H1 (cell line): ENCODE measurements around the gene METRNL. TPM values are rescaled to one million over a fixed set of nuclear protein-coding genes. Genes with fewer than 3 reads are reported as not detected.

ENCODE experiments used
- CTCF ChIA-PET: fragments of 300-600 bp; sonication (Branson Sonifier 250); formaldehyde crosslinking; loops from one replicate; lab custom pipeline; 2021; ENCODE audit not compliant: partially characterized antibody; lab: Charles Lee
- POLR2A ChIA-PET: fragments of 300-600 bp; sonication (Branson Sonifier 250); formaldehyde crosslinking; loops from one replicate; lab custom pipeline; 2021; ENCODE audit warnings: inconsistent platforms; ENCODE audit not compliant: partially characterized antibody; lab: Charles Lee
- DNase-seq, 2 experiments: peaks; one replicate each; pipeline versions ENCODE4 v3.0.0 to v3.0.0-alpha.2; 2010 to 2022; ENCODE audit warnings: low spot score in 2 of 2, low read depth in 1 of 2, mixed read lengths in 1 of 2
- FAIRE-seq: peaks from 2 replicates; lab custom pipeline; 2011; peaks lifted over from hg19 to GRCh38; lab: Jason Lieb, UNC
- H2AFZ ChIP-seq: 2 replicates; pipeline ENCODE4 v1.8.1; 2012; ENCODE audit warnings: low read length, inconsistent platforms
- H2AK5ac ChIP-seq: 2 replicates; pipeline ENCODE4 v1.6.1; 2013; ENCODE audit warnings: low read depth, low read length
- H2BK120ac ChIP-seq: replicated peaks from 2 replicates; pipeline ENCODE3; 2013; ENCODE audit warnings: low read depth, low read length, inconsistent platforms
- H2BK12ac ChIP-seq: 2 replicates; pipeline ENCODE4 v1.6.1; 2013; ENCODE audit warnings: low read depth, low read length
- H2BK15ac ChIP-seq: 2 replicates; pipeline ENCODE4 v1.6.1; 2013; ENCODE audit warnings: low read length
- H2BK20ac ChIP-seq: 2 replicates; pipeline ENCODE4 v1.6.1; 2013; ENCODE audit warnings: low read length
- H2BK5ac ChIP-seq: 2 replicates; pipeline ENCODE4 v1.6.1; 2013; ENCODE audit warnings: low read depth, low read length
- H3K14ac ChIP-seq: 2 replicates; pipeline ENCODE4 v1.6.1; 2013; ENCODE audit warnings: inconsistent platforms; ENCODE audit not compliant: insufficient read length
- H3K18ac ChIP-seq: 2 replicates; pipeline ENCODE4 v1.6.1; 2013; ENCODE audit warnings: low read length; ENCODE audit errors: extremely low read depth
- H3K23ac ChIP-seq: 2 replicates; pipeline ENCODE4 v1.6.1; 2013; ENCODE audit warnings: inconsistent platforms; ENCODE audit not compliant: insufficient read length
- H3K23me2 ChIP-seq: 2 replicates; pipeline ENCODE4 v1.6.1; 2013; ENCODE audit warnings: low read depth, low read length
- H3K27ac ChIP-seq: 2 replicates; pipeline ENCODE4 v1.6.1; 2011; ENCODE audit warnings: low read depth, low read length, inconsistent platforms
- H3K27me3 ChIP-seq, 4 experiments: replicated peaks in 1 of 4; 1 replicate in 1 of 4; 2 replicates in 3 of 4; pipeline versions ENCODE4 v1.6.1 to v1.8.1; 2011 to 2013; ENCODE audit warnings: low read length in 3 of 4, mild to moderate bottlenecking in 3 of 4, inconsistent platforms in 2 of 4, mixed read lengths in 2 of 4, moderate library complexity in 1 of 4; ENCODE audit not compliant: control insufficient read depth in 3 of 4, insufficient read depth in 3 of 4; ENCODE audit errors: extremely low read depth in 1 of 4
- H3K36me3 ChIP-seq, 4 experiments: 2 replicates each; pipeline versions ENCODE4 v1.6.1 to v1.8.1; 2011 to 2013; ENCODE audit warnings: mild to moderate bottlenecking in 4 of 4, low read length in 3 of 4, moderate library complexity in 2 of 4, control low read depth in 1 of 4, inconsistent platforms in 1 of 4; ENCODE audit not compliant: insufficient read depth in 4 of 4, control insufficient read depth in 2 of 4
- H3K4ac ChIP-seq: replicated peaks from 2 replicates; pipeline ENCODE3; 2013; ENCODE audit warnings: low read length, low read depth, mixed read lengths, inconsistent platforms; ENCODE audit not compliant: insufficient read length
- H3K4me1 ChIP-seq, 4 experiments: replicated peaks in 1 of 4; 1 replicate in 1 of 4; 2 replicates in 3 of 4; pipeline versions ENCODE4 v1.6.1 to v1.8.1; 2011 to 2013; ENCODE audit warnings: low read length in 3 of 4, inconsistent platforms in 2 of 4, mixed read lengths in 1 of 4; ENCODE audit not compliant: insufficient read depth in 4 of 4, control insufficient read depth in 3 of 4
- H3K4me2 ChIP-seq, 2 experiments: 2 replicates each; pipeline versions ENCODE4 v1.6.1 to v1.8.1; 2011 to 2013; ENCODE audit warnings: low read depth in 2 of 2, low read length in 2 of 2, control low read depth in 1 of 2, inconsistent platforms in 1 of 2, mild to moderate bottlenecking in 1 of 2; ENCODE audit not compliant: insufficient read depth in 1 of 2
- H3K4me3 ChIP-seq, 4 experiments: fragments of 200-600, 300-600 bp in 1 of 4; sonication (generic), shearing (Covaris generic), sonication (Bioruptor Twin) in 1 of 4; 2 replicates each; pipeline versions ENCODE4 v1.5.1 to v1.8.1; 2011 to 2016; ENCODE audit warnings: low read length in 4 of 4, low read depth in 3 of 4, control low read depth in 2 of 4, inconsistent platforms in 2 of 4, mild to moderate bottlenecking in 2 of 4, mixed read lengths in 1 of 4, moderate library complexity in 1 of 4; ENCODE audit not compliant: insufficient read depth in 2 of 4; ENCODE audit errors: extremely low read depth in 1 of 4
- H3K56ac ChIP-seq: replicated peaks from 2 replicates; pipeline ENCODE3; 2013; ENCODE audit warnings: low read depth, mild to moderate bottlenecking, mixed read lengths, low read length, inconsistent platforms; ENCODE audit not compliant: insufficient read length
- H3K79me1 ChIP-seq: 2 replicates; pipeline ENCODE4 v1.6.1; 2013; ENCODE audit warnings: low read depth, low read length, control low read depth
- H3K79me2 ChIP-seq, 2 experiments: 2 replicates each; pipeline versions ENCODE4 v1.6.1 to v1.8.1; 2012 to 2013; ENCODE audit warnings: low read length in 2 of 2, mild to moderate bottlenecking in 2 of 2, inconsistent platforms in 1 of 2; ENCODE audit not compliant: insufficient read depth in 2 of 2, control insufficient read depth in 1 of 2
- H3K9ac ChIP-seq, 4 experiments: replicated peaks in 1 of 4; 1 replicate in 1 of 4; 2 replicates in 3 of 4; pipeline versions ENCODE4 v1.6.1 to v1.8.1; 2011 to 2013; ENCODE audit warnings: low read depth in 3 of 4, low read length in 3 of 4, control low read depth in 2 of 4, mild to moderate bottlenecking in 2 of 4, moderate library complexity in 2 of 4, inconsistent platforms in 1 of 4; ENCODE audit errors: extremely low read depth in 1 of 4
- H3K9me3 ChIP-seq, 2 experiments: 2 replicates each; pipeline versions ENCODE4 v1.6.1 to v1.8.1; 2012 to 2013; ENCODE audit warnings: mild to moderate bottlenecking in 2 of 2, moderate library complexity in 2 of 2, control low read depth in 1 of 2, inconsistent platforms in 1 of 2, low read depth in 1 of 2, low read length in 1 of 2, mixed read lengths in 1 of 2; ENCODE audit not compliant: insufficient read depth in 2 of 2
- H4K20me1 ChIP-seq, 2 experiments: replicated peaks in 1 of 2; 2 replicates each; pipeline versions ENCODE3 to v1.8.1; 2011 to 2013; ENCODE audit warnings: inconsistent platforms in 2 of 2, low read length in 2 of 2, mild to moderate bottlenecking in 1 of 2; ENCODE audit not compliant: insufficient read depth in 2 of 2, control insufficient read depth in 1 of 2
- H4K5ac ChIP-seq: 2 replicates; pipeline ENCODE4 v1.6.1; 2013; ENCODE audit warnings: low read length, low read depth, mixed read lengths, inconsistent platforms; ENCODE audit not compliant: insufficient read length
- H4K8ac ChIP-seq: 2 replicates; pipeline ENCODE4 v1.8.0; 2013; ENCODE audit warnings: mild to moderate bottlenecking, moderate library complexity, low read length, inconsistent platforms; ENCODE audit not compliant: insufficient read depth; ENCODE audit errors: extremely low read depth
- H4K91ac ChIP-seq: replicated peaks from 2 replicates; pipeline ENCODE3; 2013; ENCODE audit warnings: low read length, mixed read lengths, inconsistent platforms; ENCODE audit not compliant: insufficient read length
- HDAC6 ChIP-seq: IDR thresholded peaks from one replicate; pipeline ENCODE4 v1.7.1; 2012; ENCODE audit warnings: low read depth, mild to moderate bottlenecking, inconsistent platforms, low read length, moderate library complexity
- KDM4A ChIP-seq: IDR thresholded peaks from one replicate; pipeline ENCODE4 v1.7.1; 2012; ENCODE audit warnings: low read depth, mild to moderate bottlenecking, moderate library complexity, low read length, inconsistent platforms; ENCODE audit not compliant: severe bottlenecking
- SAP30 ChIP-seq: fragments of 300-600 bp; sonication (generic); IDR thresholded peaks from 2 replicates; pipeline ENCODE4 v1.7.1; 2012; ENCODE audit warnings: low read length, moderate library complexity, mild to moderate bottlenecking, inconsistent platforms; ENCODE audit not compliant: insufficient read depth, insufficient replicate concordance
- SIN3A ChIP-seq, 2 experiments: IDR thresholded peaks in 1 of 2; conservative IDR thresholded peaks in 1 of 2; 2 replicates each; pipeline ENCODE4 v1.6.1; 2011 to 2012; ENCODE audit warnings: low read length in 2 of 2, improper control_type of control experiment in 1 of 2, low read depth in 1 of 2, mild to moderate bottlenecking in 1 of 2
- TAF1 ChIP-seq: IDR thresholded peaks from 2 replicates; pipeline ENCODE4 v1.6.1; 2011; ENCODE audit warnings: mild to moderate bottlenecking, low read depth, low read length
- WGBS, 2 experiments: shearing (Covaris generic) in 1 of 2; methylation state at CpG; one replicate each; pipeline versions ENCODE4 v1.1.6 to v1.1.7; 2013 to 2015; ENCODE audit warnings: low lambda C conversion rate in 2 of 2, mixed read lengths in 2 of 2, inconsistent platforms in 1 of 2, low coverage in 1 of 2, missing lambda C conversion rate in 1 of 2; ENCODE audit not compliant: insufficient replicate concordance in 2 of 2, insufficient coverage in 1 of 2, insufficient read length in 1 of 2; ENCODE audit errors: extremely low coverage in 1 of 2, missing lambda C conversion rate in 1 of 2; 5-methylcytosine and 5-hydroxymethylcytosine counted together
- polyA plus RNA-seq, 7 experiments: library from polyadenylated mRNA; depleted of rRNA in 3 of 7; stranded (reverse) in 5 of 7; unstranded in 2 of 7; fragments of >200 nt in 5 of 7; fragments of 200-250 nt in 2 of 7; gene quantifications; 1 replicate in 5 of 7; 2 replicates in 1 of 7; 4 replicates in 1 of 7; pipeline versions ENCODE4 v1.2.1 to v1.2.3, GENCODE V29; 2011 to 2013; ENCODE audit warnings: missing spikeins in 2 of 7, mixed read lengths in 2 of 7
- total RNA-seq: library from RNA; stranded (reverse); fragmentation: NEBNext Ultra II Directional; extraction: Animal tissue kit (Norgen Biotek cat#: 25700); gene quantifications from 2 replicates; pipeline ENCODE4 v1.2.1, GENCODE V29; 2021
- TF ChIP-seq, protein P1 (sequence below): IDR thresholded peaks from 2 replicates; pipeline ENCODE4 v1.6.1; 2011; ENCODE audit warnings: low read length, improper control_type of control experiment
- TF ChIP-seq, protein P2 (sequence below), 3 experiments: IDR thresholded peaks; 1 replicate in 2 of 3; 2 replicates in 1 of 3; pipeline versions ENCODE4 v1.5.1 to v1.6.1; 2011; ENCODE audit warnings: low read length in 3 of 3, mild to moderate bottlenecking in 3 of 3, inconsistent platforms in 2 of 3, low read depth in 1 of 3, moderate library complexity in 1 of 3; ENCODE audit not compliant: insufficient read depth in 1 of 3; ENCODE audit errors: control extremely low read depth in 1 of 3

Gene METRNL
- total and polyA plus RNA-seq, 2 of the 8 experiments (the other 6 are each of a cell fraction or from before 2014, with no cell fraction given): 13.9 to 14.2 TPM

DNA sequence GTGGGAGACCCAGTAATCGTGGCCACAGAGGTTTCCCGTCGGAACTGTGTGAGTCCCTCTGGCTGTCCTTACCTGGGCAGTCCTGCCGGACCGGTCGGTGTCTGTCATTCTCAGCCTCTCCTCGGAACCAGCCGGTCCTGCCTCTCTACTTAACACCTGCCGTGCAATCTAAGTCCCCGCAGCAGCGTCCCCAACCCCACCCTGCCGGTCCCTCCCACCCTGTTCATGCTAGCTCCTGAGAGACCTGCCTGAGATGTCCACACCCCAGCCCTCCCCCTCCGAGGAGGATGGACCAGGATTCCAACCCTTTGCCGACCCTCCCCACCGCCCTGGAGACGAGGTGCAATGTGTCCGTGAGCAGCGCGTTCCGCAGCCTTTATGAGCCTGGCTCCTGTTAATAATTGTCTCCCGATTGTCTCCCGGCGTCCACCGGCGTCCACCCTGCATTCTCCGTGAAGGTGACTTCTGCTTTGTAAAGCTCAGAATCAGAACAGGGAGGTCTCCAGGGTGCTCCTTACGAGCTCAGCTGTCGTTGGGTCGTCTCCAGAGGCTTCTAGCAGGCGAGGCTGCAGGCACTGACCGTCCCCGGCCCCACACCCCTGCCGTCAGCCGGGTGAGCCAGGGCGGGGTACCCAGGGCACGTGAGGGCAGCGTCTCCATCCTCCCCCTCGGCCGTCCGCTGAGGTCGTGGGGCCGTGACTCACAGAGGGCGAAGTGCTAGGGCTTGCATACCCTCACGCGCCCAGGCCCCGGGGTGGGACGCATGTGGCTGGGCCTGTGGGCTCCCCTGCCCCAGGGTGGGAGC, 10.1 kb downstream of the METRNL start:
- H4K5ac ChIP-seq: no peak overlapping the region
- H2BK15ac ChIP-seq: no peak overlapping the region
- no peak overlapping the region for H3K4ac ChIP-seq
- no peak overlapping the region for H4K91ac ChIP-seq
- H3K56ac ChIP-seq: no peak overlapping the region
- FAIRE-seq (no peak), DNase-seq (no peak)
- no peak overlapping the region for H2AK5ac ChIP-seq
- peaks cover 0 to 4% (median under 1%) of the 10 kb centered on the region in 4 experiments; a peak in 2 of 8 replicates for H3K36me3 ChIP-seq
- H3K4me2 ChIP-seq: no peak overlapping the region
- WGBS, 2 experiments: 90% methylated on average over 33 of the region's 47 CpGs; no CpG with 5 or more reads in 1 of the 2 experiments
- H3K9me3 ChIP-seq: no peaks in the 10 kb centered on the region
- no peak overlapping the region for H3K9ac ChIP-seq
- H3K4me3 ChIP-seq: no peak overlapping the region
- no peak overlapping the region for H3K27ac ChIP-seq
- H2BK12ac ChIP-seq: no peak overlapping the region
- no peaks in the 10 kb centered on the region for H3K27me3 ChIP-seq
- POLR2A ChIA-PET: interaction anchor here (0.8 kb wide), 1 partner anchor 13 kb away, joined by 3 read pairs; no protein-coding TSS in a partner anchor
- H3K14ac ChIP-seq: no peak overlapping the region
- H2BK120ac ChIP-seq: no peak overlapping the region
- no peaks in the 10 kb centered on the region; the same call in none of the 2 replicates for H3K79me1 ChIP-seq
- H4K8ac ChIP-seq: no peak overlapping the region; the same call in 1 of the 2 replicates
- H2AFZ ChIP-seq: no peak overlapping the region
- CTCF ChIA-PET: interaction anchor here (1.1 kb wide), 1 partner anchor 113 kb away, joined by 4 read pairs; no protein-coding TSS in a partner anchor
- no peak overlapping the region for H2BK5ac ChIP-seq
- H3K79me2 ChIP-seq: peaks cover 0 to 11% of the 10 kb centered on the region in 2 experiments; a peak in 1 of 4 replicates
- H3K23me2 ChIP-seq: no peaks in the 10 kb centered on the region
- no peak overlapping the region for H3K23ac ChIP-seq
- no peak overlapping the region for H2BK20ac ChIP-seq
- H4K20me1 ChIP-seq: peaks cover 0 to 2% of the 10 kb centered on the region in 2 experiments
- H3K4me1 ChIP-seq: peaks cover 0 to 31% (median 5%) of the 10 kb centered on the region in 4 experiments; a peak in 4 of 7 replicates
- no peak overlapping the region for H3K18ac ChIP-seq
- no peak for TF ChIP-seq SIN3A (conservative IDR thresholded peaks at IDR 0.05 in 1 of 2, IDR thresholded peaks at IDR 0.05 in 1 of 2; ENCODE audit: low read depth in 1 of 2, low read length in 2 of 2)
- TF ChIP-seq HDAC6: no peak
- TF ChIP-seq, protein P1, sequence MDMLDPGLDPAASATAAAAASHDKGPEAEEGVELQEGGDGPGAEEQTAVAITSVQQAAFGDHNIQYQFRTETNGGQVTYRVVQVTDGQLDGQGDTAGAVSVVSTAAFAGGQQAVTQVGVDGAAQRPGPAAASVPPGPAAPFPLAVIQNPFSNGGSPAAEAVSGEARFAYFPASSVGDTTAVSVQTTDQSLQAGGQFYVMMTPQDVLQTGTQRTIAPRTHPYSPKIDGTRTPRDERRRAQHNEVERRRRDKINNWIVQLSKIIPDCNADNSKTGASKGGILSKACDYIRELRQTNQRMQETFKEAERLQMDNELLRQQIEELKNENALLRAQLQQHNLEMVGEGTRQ: no peak
- TF ChIP-seq TAF1: no peak
- TF ChIP-seq, protein P2, sequence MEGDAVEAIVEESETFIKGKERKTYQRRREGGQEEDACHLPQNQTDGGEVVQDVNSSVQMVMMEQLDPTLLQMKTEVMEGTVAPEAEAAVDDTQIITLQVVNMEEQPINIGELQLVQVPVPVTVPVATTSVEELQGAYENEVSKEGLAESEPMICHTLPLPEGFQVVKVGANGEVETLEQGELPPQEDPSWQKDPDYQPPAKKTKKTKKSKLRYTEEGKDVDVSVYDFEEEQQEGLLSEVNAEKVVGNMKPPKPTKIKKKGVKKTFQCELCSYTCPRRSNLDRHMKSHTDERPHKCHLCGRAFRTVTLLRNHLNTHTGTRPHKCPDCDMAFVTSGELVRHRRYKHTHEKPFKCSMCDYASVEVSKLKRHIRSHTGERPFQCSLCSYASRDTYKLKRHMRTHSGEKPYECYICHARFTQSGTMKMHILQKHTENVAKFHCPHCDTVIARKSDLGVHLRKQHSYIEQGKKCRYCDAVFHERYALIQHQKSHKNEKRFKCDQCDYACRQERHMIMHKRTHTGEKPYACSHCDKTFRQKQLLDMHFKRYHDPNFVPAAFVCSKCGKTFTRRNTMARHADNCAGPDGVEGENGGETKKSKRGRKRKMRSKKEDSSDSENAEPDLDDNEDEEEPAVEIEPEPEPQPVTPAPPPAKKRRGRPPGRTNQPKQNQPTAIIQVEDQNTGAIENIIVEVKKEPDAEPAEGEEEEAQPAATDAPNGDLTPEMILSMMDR (IDR thresholded peaks at IDR 0.05; ENCODE audit: control extremely low read depth in 1 of 3, insufficient read depth in 1 of 3, low read depth in 1 of 3, low read length in 3 of 3): no peak
- TF ChIP-seq SAP30: no peak
- no peak for TF ChIP-seq KDM4A
